ENCODE measurements around the gene GGPS1.

DNA sequence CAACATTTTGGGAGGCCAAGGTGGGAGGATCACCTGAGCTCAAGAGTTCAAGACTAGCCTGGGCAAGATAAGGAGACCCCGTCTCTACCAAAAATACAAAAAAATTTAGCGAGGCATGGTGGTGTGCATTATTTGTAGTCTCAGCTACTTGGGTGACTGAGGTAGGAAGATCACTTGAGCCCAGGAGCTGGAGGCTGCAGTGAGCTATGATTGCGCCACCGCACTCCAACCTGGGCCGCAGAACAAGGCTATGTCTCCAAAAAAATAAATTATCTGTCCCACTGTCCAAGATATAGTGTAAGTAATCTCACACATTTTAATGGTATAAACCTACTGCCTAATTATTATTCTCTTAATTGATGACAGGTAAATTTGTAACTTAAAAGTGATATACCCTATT is 13.2 kb upstream of the GGPS1 start:
- no peak for TF ChIP-seq POLR2A (IDR thresholded peaks at IDR 0.05)
- TF ChIP-seq, protein P1, sequence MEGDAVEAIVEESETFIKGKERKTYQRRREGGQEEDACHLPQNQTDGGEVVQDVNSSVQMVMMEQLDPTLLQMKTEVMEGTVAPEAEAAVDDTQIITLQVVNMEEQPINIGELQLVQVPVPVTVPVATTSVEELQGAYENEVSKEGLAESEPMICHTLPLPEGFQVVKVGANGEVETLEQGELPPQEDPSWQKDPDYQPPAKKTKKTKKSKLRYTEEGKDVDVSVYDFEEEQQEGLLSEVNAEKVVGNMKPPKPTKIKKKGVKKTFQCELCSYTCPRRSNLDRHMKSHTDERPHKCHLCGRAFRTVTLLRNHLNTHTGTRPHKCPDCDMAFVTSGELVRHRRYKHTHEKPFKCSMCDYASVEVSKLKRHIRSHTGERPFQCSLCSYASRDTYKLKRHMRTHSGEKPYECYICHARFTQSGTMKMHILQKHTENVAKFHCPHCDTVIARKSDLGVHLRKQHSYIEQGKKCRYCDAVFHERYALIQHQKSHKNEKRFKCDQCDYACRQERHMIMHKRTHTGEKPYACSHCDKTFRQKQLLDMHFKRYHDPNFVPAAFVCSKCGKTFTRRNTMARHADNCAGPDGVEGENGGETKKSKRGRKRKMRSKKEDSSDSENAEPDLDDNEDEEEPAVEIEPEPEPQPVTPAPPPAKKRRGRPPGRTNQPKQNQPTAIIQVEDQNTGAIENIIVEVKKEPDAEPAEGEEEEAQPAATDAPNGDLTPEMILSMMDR (IDR thresholded peaks at IDR 0.05), result no peak
